ENCODE measurements around the gene CASP12.

Gene CASP12

GRCh38 chr11:104883342-104883741 is 14.9 kb downstream of the CASP12 start:
- no peak for DNase-seq

GRCh38 chr11:104881117-104881794 is 17.0 kb downstream of the CASP12 start:
- DNase-seq = no peak

GRCh38 chr11:104879514-104880190 is 18.6 kb downstream of the CASP12 start:
- no peak for DNase-seq

DNA sequence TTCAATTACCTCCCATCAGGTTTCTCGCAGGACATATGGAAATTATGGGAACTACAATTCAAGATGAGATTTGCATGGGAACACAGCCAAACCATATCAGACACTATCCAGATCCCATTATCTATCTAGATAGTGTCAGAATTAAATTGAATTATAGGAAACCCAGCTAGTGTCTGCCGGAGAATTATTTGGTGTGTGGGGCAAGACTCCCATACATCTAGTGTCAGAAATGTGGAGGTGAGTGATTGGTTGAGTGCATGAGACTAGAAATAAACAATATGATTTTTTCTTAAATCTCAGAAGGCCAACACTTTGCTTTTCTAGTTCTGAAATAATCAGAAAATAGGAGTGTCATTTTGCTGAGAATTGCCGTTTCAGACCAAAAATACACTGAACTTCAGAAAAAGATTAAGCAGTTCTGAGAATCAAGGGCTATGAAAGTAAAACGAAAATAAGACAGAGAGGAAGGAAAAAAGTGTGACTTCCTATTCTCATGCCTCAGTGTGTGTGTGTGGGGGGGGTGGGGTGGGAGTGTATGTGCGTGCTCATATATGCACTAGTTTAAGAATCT is 21.3 kb downstream of the CASP12 start:
- no peak for DNase-seq

GRCh38 chr11:104876324-104876723 is 21.9 kb downstream of the CASP12 start:
- no peak for DNase-seq

DNA sequence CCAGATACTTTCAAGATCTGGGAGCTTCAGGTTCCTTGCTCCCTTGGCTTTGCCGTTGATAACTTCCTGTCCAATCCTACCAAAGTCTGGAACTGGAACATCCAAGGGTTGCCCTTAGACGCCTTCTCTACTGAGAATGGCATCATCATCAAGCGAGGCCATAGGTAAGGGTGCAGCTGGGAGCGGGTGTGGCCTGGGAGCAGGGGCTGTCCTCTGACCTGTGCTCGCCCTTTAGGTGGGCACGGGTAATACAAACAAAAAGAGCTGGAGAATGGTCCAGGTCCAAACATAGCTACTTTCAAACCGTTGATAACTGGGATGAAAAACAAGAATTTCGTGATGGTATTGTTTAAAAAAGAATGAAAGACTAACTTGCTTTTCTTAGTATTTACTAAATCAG is 25.0 kb downstream of the CASP12 start:
- DNase-seq = no peak

DNA sequence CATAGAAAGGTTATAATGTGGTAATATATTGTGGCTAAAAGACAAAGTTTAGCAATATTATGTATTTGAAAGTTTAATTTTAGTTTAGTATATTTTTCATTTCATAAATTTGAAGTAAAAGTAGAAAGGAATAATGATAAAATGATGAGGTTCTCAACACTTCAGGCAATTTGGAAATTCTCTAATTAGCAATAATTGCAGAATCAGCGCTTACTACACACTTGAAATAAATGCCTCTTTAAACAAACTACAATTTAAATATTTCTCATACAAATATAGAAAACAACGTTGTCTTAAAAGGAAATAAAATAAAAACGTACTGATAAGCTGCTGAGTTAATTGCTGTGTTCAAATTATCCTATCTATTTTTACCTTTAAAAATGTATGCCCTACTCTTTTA is 25.9 kb downstream of the CASP12 start:
- DNase-seq = no peak

GRCh38 chr11:104870910-104871309 is 27.4 kb downstream of the CASP12 start:
- DNase-seq = no peak

GRCh38 chr11:104866815-104867214 is 31.4 kb downstream of the CASP12 start:
- DNase-seq = no peak

GRCh38 chr11:104858882-104859775 is 39.1 kb downstream of the CASP12 start:
- DNase-seq = no peak

- DNase-seq = no peak
These were observed 41.7 kb downstream of the CASP12 start for GRCh38 chr11:104856607-104857006.

DNA sequence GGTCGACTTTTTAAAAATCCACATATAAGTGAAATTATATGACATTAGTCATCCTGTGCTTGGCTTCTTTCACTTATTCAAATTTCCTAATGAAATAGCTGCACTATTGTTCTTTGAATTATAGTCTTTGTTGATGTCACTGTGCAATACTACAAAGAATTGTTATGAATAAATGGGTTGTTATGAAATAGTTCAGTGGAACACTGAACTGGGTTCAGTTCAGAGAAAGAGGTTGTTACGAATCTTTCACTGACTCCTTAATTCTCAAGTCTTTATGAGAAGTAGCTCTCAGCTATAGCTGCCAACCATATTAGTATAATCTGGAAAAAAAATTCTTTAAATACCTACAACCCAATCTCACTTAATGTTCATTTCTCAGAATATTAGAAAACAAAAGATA is 42.3 kb downstream of the CASP12 start:
- DNase-seq = no peak

DNA sequence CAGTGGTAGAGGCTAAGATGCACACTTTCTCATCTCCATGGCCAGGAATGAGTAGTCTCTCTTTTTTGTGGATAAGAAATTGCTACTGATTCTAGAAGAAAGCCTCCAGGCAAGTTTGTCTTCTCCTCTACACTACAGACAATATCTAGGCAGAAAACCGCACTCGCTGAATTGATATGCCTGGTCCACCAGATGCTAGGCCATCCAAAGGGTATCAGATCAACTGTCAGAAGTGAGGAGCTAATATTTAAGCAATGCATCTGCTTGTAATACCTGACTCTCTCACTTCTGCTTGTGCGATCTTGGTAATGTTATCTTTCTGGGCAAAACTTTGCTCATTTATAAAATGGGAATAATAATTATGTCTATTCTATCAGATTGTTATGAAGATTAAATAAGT is 45.0 kb downstream of the CASP12 start:
- DNase-seq = no peak

DNA sequence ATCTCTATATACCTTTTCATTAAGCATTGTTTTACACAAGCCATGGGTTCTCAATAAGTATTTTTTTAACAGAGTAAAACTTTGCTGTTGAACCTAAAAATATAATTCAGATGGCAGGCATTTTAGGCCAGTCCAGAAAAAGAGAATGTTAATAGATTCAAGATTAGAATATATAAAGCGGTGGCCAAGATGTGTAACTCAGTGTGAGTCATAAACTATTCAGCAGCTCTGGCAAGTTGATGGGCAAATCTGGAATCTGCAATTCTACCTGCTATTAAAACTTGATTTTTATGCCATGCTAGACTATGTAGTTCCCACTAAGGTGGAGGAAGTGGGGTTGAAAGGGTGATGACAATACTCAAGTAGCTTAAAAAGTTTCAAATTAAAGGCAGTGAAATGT is 45.4 kb downstream of the CASP12 start:
- no peak for DNase-seq

DNA sequence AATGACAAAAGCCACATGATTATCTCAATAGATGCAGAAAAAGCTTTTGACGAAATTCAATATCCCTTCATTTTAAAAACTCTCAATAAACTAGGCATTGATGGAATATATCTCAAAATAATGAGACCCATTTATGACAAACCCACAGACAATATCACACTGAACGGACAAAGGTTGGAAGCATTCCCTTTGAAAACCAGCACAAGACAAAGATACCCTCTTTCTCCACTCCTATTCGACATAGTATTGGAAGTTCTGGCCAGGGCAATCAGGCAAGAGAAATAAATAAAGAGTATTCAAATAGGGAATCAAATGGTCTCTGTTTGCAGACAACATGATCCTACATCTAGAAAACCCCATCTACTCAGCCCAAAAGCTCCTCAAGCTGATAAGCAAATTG is 52.0 kb downstream of the CASP12 start:
- DNase-seq = no peak

DNA sequence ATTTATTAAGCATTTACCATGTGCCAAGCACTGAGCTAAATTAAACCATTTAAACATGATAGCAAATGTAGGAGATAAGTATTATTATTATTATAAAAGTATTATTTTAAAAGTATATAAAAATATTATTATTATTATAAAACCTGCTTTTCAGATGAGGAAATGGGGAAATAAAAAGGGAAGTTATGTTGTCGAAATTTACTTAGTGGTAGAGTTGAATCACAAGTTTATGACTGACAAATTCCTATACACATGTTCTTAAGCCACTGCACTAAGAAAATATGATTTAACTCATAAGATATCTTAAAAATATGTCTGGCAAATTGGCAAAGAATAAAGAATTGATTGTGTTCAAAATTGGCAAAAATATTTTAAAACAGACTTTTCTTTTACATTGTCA is 53.8 kb downstream of the CASP12 start:
- no peak for DNase-seq

- DNase-seq = no peak
These were observed 55.0 kb downstream of the CASP12 start for GRCh38 chr11:104843150-104843836.

DNA sequence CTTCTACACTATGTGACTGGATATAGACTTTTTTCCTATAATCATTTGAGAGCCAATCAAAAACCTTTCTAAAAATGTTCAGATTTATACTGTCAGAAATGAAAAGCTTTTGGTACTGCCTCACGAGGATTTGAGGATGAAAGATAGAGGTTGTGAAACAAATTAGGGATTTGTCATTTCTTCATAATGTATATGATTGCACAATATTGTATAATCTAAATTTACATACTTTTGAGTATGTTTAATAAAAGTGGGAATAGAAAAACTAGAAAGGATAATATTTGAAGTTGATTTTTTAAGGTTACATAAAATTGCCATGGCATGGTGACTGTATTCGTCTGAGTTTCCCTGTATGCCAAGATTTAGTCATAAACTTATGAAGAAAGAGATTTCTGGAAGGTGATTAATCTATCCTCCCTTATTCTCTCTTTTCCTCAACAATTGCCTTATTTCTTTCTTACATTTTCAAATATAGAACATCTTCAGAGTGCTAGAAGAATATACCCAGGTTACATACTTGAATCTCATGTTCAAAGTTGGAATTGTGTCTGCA is 56.2 kb downstream of the CASP12 start:
- DNase-seq = no peak

DNA sequence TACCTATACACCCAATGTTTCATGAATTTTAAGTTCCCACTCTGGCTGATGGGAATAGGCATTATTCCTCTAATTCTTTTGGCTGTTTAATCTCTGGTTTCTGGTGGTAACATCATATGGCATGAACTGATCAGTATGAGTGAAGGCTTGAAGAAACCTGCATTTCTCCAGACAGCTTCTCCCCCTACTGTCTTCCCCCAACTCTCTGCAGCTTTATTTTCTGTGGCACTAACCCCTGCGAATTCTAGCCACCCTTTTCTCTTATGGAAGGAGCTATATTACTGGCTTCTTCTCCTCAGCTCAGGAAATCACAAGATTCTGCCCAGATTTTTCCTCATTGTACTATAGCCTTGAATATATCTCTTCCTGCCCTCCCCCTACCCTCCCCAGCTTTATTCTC is 57.1 kb downstream of the CASP12 start:
- no peak for DNase-seq

DNA sequence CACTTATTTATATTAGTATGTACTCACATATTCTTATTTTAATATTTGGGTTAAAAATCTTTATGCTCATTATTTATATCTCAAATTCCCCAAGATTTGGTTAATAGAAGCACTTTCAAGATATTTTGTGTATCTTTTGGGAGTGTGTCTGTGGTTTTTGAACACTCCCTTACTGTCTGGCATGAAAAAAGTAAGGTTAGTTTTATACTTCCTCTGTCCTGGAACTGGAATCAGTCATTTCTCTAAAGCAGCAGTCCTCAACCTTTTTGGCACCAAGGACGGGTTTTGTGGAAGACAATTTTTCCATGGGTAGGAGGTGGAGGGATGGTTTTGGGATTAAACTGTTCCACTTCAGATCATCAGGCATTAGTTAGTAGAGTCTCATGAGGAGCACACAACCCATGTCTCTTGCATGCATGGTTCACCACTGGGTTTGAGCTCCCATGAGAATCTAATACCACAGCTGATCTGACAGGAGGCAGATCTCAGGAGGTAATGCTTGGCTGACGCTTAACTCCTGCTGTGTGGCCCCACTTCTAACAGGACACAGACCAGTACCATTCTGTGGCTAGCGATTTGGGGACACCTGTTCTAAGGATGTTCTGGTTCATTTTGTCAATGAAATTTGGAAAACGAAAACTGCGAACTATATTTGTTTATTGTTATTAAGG is 60.2 kb downstream of the CASP12 start:
- no peak for DNase-seq

DNA sequence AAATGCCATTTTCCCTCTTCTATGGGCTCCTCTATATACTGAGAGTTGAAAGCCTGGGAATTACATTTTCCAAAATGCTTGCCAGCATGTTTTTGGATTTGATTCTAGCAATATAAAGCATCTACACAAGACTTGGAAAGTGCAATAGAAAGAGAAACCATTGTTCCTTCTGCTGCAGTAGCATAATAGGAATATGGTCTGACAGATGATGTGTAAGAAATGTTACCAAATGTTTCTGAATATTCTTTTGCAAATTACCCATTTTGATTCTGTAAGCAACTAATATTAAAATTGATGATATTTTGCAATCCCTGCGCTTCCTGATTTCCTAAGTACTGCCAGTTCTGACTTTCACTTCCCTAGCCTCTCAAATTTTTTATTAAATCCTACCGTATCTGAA is 61.6 kb downstream of the CASP12 start:
- DNase-seq = no peak
